ENCODE measurements around the gene EZH2. TPM values are rescaled to one million over a fixed set of nuclear protein-coding genes. Genes with fewer than 3 reads are reported as not detected.

The EZH2 gene
- total and polyA plus RNA-seq, 9 donors = 2.5 to 5.6 (median 4.0) TPM

GRCh38 chr7:148811892-148812291, 72.2 kb downstream of the EZH2 start:
- Histone ChIP-seq H3K36me3 (no peaks in the 10 kb centered on the region), H3K4me1 (ENCODE audit: insufficient read depth) (no peaks in the 10 kb centered on the region), H3K27me3 (no peaks in the 10 kb centered on the region), H3K4me3 (no peak overlapping the region), H3K9me3 (no peaks in the 10 kb centered on the region), H3K27ac (no peak overlapping the region)
- DNase-seq = no peak
- intact Hi-C loops (cut with DNase I) = no loop called here
- 84 to 86% (median 85%) methylated on average over 4 of the region's 4 CpGs for WGBS, 3 donors
- TF ChIP-seq EP300 (IDR thresholded peaks at IDR 0.05) (no peak), POLR2A (IDR thresholded peaks at IDR 0.05) (no peak)
- TF ChIP-seq, protein P1, sequence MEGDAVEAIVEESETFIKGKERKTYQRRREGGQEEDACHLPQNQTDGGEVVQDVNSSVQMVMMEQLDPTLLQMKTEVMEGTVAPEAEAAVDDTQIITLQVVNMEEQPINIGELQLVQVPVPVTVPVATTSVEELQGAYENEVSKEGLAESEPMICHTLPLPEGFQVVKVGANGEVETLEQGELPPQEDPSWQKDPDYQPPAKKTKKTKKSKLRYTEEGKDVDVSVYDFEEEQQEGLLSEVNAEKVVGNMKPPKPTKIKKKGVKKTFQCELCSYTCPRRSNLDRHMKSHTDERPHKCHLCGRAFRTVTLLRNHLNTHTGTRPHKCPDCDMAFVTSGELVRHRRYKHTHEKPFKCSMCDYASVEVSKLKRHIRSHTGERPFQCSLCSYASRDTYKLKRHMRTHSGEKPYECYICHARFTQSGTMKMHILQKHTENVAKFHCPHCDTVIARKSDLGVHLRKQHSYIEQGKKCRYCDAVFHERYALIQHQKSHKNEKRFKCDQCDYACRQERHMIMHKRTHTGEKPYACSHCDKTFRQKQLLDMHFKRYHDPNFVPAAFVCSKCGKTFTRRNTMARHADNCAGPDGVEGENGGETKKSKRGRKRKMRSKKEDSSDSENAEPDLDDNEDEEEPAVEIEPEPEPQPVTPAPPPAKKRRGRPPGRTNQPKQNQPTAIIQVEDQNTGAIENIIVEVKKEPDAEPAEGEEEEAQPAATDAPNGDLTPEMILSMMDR (IDR thresholded peaks at IDR 0.05) = no peak

DNA sequence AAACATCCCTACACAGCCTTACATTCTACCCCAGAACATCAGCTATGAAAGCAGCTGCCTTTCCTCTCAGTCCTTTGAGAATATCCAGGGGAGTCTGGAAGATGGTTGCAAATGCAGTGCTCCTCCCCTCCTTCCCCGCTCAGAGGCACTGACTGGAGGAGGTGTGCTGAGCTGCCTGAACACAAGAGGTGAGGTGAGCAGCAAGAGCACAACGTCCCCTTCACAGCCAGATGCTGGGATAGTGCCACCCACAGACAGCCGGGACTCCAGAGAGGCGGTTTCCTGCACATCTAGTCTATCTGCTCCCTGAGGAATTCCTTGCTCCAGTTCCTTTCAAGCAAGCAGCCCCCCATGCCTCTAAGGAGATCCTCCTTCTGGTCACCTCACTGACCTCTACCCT, 74.2 kb downstream of the EZH2 start:
- no peak for DNase-seq
- Histone ChIP-seq H3K36me3 (no peaks in the 10 kb centered on the region), H3K4me1 (ENCODE audit: insufficient read depth) (no peaks in the 10 kb centered on the region), H3K9me3 (no peaks in the 10 kb centered on the region), H3K27ac (no peak overlapping the region), H3K4me3 (no peak overlapping the region), H3K27me3 (no peaks in the 10 kb centered on the region)
- WGBS, 3 donors = 59 to 80% (median 64%) methylated on average over 4 of the region's 4 CpGs
- TF ChIP-seq, protein P1 (IDR thresholded peaks at IDR 0.05) = no peak
- TF ChIP-seq POLR2A (IDR thresholded peaks at IDR 0.05) (no peak), EP300 (IDR thresholded peaks at IDR 0.05) (no peak)
- intact Hi-C loops (cut with DNase I) = no loop called here

DNA sequence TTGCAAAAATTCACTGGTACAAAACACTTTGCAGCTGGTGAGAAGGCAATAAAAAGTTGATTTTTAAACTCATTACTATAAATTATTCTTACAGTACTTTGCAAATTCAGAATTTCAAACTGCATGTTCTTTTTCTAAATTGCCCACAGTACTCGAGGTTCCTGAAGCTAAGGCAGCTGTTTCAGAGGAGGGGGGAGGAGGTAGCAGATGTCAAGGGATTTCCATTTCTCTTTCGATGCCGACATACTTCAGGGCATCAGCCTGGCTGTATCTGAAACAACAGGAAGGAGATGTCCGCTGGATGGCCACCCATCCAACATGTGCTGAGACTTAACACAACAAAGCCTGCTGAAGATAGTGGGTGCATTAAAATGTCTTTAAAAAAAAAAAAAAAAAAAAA, 76.7 kb downstream of the EZH2 start:
- Histone ChIP-seq H3K4me1 (ENCODE audit: insufficient read depth) (no peaks in the 10 kb centered on the region), H3K36me3 (no peaks in the 10 kb centered on the region), H3K9me3 (no peaks in the 10 kb centered on the region), H3K27me3 (no peaks in the 10 kb centered on the region), H3K27ac (no peak overlapping the region), H3K4me3 (no peak overlapping the region)
- intact Hi-C loops (cut with DNase I) = no loop called here
- 30 to 51% (median 51%) methylated on average over 4 of the region's 4 CpGs for WGBS, 3 donors
- DNase-seq = no peak
- TF ChIP-seq EP300 (IDR thresholded peaks at IDR 0.05) (no peak), POLR2A (IDR thresholded peaks at IDR 0.05) (no peak)
- TF ChIP-seq, protein P1 (IDR thresholded peaks at IDR 0.05) = no peak

- WGBS, 3 donors = 91 to 96% (median 93%) methylated on average over 7 of the region's 7 CpGs
- intact Hi-C loops (cut with DNase I) = no loop called here
- TF ChIP-seq EP300 (IDR thresholded peaks at IDR 0.05) (no peak), POLR2A (IDR thresholded peaks at IDR 0.05) (no peak)
- TF ChIP-seq, protein P1 (IDR thresholded peaks at IDR 0.05) = no peak
Measured at GRCh38 chr7:148806187-148806586, 77.9 kb downstream of the EZH2 start.

More at GRCh38 chr7:148806187-148806586, 77.9 kb downstream of the EZH2 start:
- no peak overlapping the region for H3K27ac ChIP-seq
- no peaks in the 10 kb centered on the region for H3K4me1 ChIP-seq (ENCODE audit: insufficient read depth)
- H3K9me3 ChIP-seq = no peaks in the 10 kb centered on the region
- no peaks in the 10 kb centered on the region for H3K27me3 ChIP-seq
- no peak overlapping the region for H3K4me3 ChIP-seq
- H3K36me3 ChIP-seq = no peaks in the 10 kb centered on the region
- no peak for DNase-seq

Data from ovary (tissue), 9 donors.